GM21576 (cell line): Measurements from ENCODE around the gene SERTAD2.

Experiments
- ATAC-seq: cut with Tn5 transposase; IDR thresholded peaks from one replicate; pipeline ENCODE4 v1.9.1; 2021; ENCODE audit warnings: mild to moderate bottlenecking, moderate library complexity; ENCODE audit not compliant: unreplicated experiment

The SERTAD2 gene

DNA sequence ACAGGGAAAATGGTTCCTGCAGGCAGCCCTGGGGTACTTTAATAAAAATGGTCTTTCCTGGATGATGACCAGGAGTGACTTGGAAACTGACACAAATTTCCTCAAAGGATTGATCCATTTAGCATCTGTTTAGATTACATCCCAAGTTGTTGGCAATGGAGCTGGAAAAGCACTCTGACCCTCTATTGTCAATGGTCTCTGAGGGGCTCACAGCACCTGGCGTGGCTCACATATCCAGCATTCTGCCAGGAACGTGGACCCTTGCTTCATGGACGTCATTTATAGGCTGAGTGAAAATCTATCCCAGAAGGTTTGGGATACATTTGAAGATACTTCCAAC lies 43.8 kb downstream of the SERTAD2 start:
- ATAC-seq, result no peak

- peak; percentile 36 for ATAC-seq
Observed at GRCh38 chr2:64609227-64609941, 44.3 kb downstream of the SERTAD2 start.

DNA sequence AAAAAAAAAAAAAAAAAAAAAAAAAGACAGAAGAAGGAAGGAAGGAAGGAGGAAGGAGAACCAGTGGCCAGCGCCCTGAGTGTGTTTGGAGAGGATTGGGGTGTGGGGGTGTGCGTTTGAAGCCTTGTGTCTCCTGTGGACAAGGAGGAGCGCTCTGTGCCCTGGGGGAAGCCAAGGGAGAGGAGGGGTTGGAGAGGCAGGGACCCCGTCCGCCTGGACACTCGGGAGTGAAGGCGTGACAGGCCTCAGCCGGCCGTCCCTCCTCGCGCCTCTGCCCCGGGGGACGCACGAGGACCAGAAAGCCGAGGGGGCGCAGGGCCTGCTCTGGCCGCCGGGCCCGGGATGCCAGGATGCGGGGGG lies 44.9 kb downstream of the SERTAD2 start:
- ATAC-seq, result peak; percentile 9

- ATAC-seq, result no peak
Observed at GRCh38 chr2:64607381-64608304, 46.1 kb downstream of the SERTAD2 start.

- ATAC-seq, result peak; percentile 88
Observed at GRCh38 chr2:64606479-64607363, 47.0 kb downstream of the SERTAD2 start.

GRCh38 chr2:64605991-64606478 lies 47.7 kb downstream of the SERTAD2 start:
- no peak for ATAC-seq

- ATAC-seq, result no peak
Observed at GRCh38 chr2:64605026-64605471, 48.7 kb downstream of the SERTAD2 start.

- ATAC-seq, result no peak
Observed at GRCh38 chr2:64604155-64604554, 49.6 kb downstream of the SERTAD2 start.

GRCh38 chr2:64602436-64602835 lies 51.3 kb downstream of the SERTAD2 start:
- ATAC-seq, result no peak

- no peak for ATAC-seq
Observed at GRCh38 chr2:64601785-64602391, 51.8 kb downstream of the SERTAD2 start.

DNA sequence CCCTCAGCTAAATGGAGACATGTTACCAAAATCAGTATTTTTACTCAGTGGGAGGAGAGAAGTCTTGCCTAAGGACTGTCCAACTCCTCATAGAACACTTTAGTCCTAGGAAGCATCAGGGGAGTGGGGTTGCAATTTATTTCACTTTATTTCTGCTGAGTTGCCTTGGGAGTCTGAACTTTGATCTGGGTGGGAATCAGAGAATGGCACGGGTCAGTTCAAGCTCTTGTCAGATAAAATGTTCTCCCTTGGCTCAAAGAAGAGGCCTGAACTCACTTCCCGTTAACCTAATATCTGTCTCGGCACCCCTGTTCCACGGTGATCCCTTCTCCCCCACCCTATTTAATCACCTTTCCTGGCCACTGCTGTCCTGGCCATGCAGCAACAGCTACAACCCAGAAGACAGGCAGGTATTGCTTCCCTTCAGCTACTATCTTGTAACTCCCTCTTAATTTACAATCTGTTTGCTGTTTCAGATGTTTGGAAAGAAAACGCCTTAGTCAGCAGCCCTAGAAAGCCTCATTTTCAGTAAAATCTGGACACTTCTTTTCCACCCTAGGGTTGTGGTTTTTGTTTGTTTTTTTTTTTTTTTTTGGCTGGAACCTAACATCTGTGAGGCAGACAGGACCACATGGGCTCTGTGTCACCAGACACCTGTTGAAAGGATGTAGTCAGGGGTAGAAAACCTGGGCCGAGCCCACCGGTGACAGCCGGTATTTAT lies 52.5 kb downstream of the SERTAD2 start:
- ATAC-seq, result no peak

GRCh38 chr2:64599469-64599868 lies 54.2 kb downstream of the SERTAD2 start:
- ATAC-seq, result no peak

- ATAC-seq, result no peak
Observed at GRCh38 chr2:64598226-64598625, 55.5 kb downstream of the SERTAD2 start.

- no peak for ATAC-seq
Observed at GRCh38 chr2:64595397-64596176, 58.1 kb downstream of the SERTAD2 start.

DNA sequence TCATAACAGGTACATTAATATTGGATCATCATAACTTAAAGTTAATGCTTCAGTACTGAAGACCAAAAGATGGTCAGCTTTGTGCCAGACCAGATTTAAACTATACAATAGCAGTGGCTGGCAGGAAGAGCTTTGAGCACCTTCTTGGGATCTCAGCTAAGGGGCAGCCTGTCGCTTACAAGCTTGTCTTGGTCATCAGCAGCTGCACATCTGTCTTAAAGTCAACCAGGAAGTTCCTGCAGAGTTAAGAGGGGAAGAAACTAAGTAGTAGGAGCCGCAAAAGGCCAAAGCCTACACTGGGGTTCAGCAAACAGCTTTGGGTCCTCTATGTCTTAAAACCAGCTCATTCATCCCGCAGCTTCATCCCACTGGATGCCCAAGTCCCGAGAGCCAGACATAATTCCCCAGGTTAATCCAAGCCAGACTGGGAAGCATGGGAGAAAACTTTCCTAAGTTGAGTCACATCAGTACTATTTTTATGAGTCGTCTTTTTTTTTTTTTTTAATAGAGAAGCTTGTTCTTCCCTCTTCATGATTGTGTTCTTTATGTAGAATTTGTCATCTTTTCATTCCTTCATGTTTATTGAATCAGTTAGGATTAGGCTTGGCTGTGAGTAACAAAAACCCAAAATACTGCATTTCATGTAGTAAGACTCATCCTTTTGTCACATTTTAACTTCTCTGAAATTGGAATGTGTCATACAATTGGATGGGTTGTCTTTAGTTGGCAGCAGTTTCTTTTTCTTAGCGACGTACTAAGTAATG lies 59.3 kb downstream of the SERTAD2 start:
- no peak for ATAC-seq

- no peak for ATAC-seq
Observed at GRCh38 chr2:64593035-64593655, 60.6 kb downstream of the SERTAD2 start.

DNA sequence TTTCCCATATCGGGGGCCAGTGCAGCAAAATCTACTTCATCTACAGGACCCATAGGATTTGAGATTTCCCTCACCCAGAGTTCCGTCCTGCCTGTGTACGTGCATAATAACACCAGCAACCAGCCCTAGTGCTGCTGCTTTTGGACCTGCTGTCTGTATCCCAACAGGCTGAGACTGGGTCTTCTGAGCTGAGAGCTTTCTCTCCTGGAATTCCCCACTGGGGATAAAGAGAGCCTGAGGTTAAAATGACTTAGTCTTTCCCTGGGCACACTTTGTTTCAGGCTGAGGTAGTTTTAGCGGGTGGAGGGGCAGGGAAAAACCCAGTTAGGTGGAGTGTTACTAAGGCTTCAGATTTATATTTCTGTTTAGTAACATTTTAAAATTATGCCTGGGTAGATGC lies 62.5 kb downstream of the SERTAD2 start:
- ATAC-seq, result no peak

DNA sequence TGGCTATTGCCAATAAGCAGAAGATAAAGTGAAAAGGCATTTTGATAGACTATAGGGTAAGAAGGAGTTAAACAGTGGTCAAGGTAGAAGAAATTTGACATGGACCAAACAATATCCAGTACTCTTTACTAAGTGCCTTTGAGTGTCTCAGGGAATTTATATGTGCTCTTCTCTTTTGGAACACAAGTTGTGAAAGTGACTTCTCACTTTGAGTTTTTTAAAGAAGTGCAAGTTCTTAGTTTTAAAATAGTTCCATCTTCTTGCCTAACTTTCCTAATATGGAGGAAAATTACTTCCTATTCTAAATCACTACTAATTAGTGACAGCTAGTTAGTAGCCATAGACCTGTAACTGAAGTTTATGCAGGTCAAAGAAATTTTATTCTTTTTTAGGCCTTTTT lies 66.2 kb downstream of the SERTAD2 start:
- no peak for ATAC-seq
